Keratinocyte (primary cell): ENCODE results near the gene SEC63.

ENCODE experiments used
- CTCF ChIP-seq, 3 experiments: IDR thresholded peaks in 1 of 3; conservative IDR thresholded peaks in 1 of 3; optimal IDR thresholded peaks in 1 of 3; 2 replicates in 2 of 3; 3 replicates in 1 of 3; pipeline versions ENCODE3 to v1.5.1; 2011; ENCODE audit warnings: low read length in 3 of 3, mild to moderate bottlenecking in 3 of 3, moderate library complexity in 2 of 3, control low read depth in 1 of 3, inconsistent platforms in 1 of 3; ENCODE audit not compliant: insufficient read depth in 2 of 3; ENCODE audit errors: extremely low read depth in 1 of 3
- EZH2 ChIP-seq: IDR thresholded peaks from one replicate; pipeline ENCODE4 v1.6.1; 2012; ENCODE audit warnings: inconsistent platforms, mild to moderate bottlenecking, low read length, moderate library complexity

GRCh38 chr6:107822176-107823046 is 135.6 kb downstream of the SEC63 start:
- no peak for TF ChIP-seq CTCF (optimal IDR thresholded peaks at IDR 0.05 in 1 of 3, IDR thresholded peaks at IDR 0.05 in 1 of 3, conservative IDR thresholded peaks at IDR 0.05 in 1 of 3; ENCODE audit: extremely low read depth in 1 of 3, insufficient read depth in 2 of 3, low read length in 3 of 3)
- TF ChIP-seq EZH2, result no peak
